Measurements from ENCODE around the gene PAPLN.

Gene PAPLN

DNA sequence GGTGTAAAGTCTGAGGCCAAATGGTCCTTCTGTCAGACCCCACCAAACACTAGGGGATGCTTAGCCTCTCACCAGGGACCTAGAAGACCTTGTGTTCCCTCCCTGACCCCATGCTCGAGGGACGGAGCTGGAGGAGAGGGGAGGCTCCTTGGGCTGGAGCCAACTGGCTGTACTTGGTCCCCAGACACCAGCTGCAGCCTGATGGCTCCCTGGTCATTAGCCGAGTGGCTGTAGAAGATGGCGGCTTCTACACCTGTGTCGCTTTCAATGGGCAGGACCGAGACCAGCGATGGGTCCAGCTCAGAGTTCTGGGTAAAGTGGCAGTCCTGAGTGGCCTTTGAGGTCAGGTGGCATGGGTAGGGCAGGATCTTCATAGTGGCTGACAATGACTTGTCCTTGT lies 29.0 kb downstream of the PAPLN start:
- no peak for TF ChIP-seq POLR2AphosphoS5 (IDR thresholded peaks at IDR 0.05; ENCODE audit: low read depth)
- TF ChIP-seq GABPA (IDR thresholded peaks at IDR 0.05; ENCODE audit: low read depth): no peak
- no peak for TF ChIP-seq SPI1 (IDR thresholded peaks at IDR 0.05; ENCODE audit: borderline replicate concordance, low read depth)
- TF ChIP-seq, protein P1, sequence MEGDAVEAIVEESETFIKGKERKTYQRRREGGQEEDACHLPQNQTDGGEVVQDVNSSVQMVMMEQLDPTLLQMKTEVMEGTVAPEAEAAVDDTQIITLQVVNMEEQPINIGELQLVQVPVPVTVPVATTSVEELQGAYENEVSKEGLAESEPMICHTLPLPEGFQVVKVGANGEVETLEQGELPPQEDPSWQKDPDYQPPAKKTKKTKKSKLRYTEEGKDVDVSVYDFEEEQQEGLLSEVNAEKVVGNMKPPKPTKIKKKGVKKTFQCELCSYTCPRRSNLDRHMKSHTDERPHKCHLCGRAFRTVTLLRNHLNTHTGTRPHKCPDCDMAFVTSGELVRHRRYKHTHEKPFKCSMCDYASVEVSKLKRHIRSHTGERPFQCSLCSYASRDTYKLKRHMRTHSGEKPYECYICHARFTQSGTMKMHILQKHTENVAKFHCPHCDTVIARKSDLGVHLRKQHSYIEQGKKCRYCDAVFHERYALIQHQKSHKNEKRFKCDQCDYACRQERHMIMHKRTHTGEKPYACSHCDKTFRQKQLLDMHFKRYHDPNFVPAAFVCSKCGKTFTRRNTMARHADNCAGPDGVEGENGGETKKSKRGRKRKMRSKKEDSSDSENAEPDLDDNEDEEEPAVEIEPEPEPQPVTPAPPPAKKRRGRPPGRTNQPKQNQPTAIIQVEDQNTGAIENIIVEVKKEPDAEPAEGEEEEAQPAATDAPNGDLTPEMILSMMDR (IDR thresholded peaks at IDR 0.05; ENCODE audit: insufficient read depth, low read length): no peak
- TF ChIP-seq, protein P2, sequence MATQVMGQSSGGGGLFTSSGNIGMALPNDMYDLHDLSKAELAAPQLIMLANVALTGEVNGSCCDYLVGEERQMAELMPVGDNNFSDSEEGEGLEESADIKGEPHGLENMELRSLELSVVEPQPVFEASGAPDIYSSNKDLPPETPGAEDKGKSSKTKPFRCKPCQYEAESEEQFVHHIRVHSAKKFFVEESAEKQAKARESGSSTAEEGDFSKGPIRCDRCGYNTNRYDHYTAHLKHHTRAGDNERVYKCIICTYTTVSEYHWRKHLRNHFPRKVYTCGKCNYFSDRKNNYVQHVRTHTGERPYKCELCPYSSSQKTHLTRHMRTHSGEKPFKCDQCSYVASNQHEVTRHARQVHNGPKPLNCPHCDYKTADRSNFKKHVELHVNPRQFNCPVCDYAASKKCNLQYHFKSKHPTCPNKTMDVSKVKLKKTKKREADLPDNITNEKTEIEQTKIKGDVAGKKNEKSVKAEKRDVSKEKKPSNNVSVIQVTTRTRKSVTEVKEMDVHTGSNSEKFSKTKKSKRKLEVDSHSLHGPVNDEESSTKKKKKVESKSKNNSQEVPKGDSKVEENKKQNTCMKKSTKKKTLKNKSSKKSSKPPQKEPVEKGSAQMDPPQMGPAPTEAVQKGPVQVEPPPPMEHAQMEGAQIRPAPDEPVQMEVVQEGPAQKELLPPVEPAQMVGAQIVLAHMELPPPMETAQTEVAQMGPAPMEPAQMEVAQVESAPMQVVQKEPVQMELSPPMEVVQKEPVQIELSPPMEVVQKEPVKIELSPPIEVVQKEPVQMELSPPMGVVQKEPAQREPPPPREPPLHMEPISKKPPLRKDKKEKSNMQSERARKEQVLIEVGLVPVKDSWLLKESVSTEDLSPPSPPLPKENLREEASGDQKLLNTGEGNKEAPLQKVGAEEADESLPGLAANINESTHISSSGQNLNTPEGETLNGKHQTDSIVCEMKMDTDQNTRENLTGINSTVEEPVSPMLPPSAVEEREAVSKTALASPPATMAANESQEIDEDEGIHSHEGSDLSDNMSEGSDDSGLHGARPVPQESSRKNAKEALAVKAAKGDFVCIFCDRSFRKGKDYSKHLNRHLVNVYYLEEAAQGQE (IDR thresholded peaks at IDR 0.05; ENCODE audit: insufficient replicate concordance, low read depth): no peak
- Histone ChIP-seq H3K27me3 (ENCODE audit: insufficient read depth, poor library complexity, severe bottlenecking) (no peaks in the 10 kb centered on the region), H3K4me3 (replicated peaks; ENCODE audit: insufficient read depth, low read length) (no peak overlapping the region), H3K27ac (replicated peaks) (no peak overlapping the region)
- DNase-seq (ENCODE audit: low read depth in 1 of 2, low spot score in 1 of 2): no peak

DNA sequence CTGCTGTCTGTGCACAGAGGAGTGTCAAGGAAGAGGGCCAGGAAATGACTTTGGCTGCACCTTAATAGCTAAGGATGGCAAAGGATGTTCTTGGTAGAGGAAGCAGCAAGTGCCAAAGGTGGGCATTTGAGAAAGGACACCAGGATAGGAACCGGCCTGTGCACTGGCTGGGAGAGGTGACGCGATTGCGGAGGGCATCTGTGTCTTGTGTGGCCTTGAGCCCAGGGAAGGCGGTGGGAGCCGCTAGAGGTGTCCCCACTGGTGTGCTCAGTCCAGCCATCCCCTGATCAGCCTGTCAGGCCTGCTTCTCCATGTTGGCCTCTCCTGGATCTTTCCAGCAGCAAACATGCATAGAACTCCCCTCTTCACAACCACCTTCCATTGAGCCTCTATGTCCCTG lies 30.2 kb downstream of the PAPLN start:
- Histone ChIP-seq H3K27me3 (ENCODE audit: insufficient read depth, poor library complexity, severe bottlenecking) (no peaks in the 10 kb centered on the region), H3K4me3 (replicated peaks; ENCODE audit: insufficient read depth, low read length) (no peak overlapping the region), H3K27ac (replicated peaks) (no peak overlapping the region)
- DNase-seq (ENCODE audit: low read depth in 1 of 2, low spot score in 1 of 2): no peak
- TF ChIP-seq, protein P2 (IDR thresholded peaks at IDR 0.05; ENCODE audit: insufficient replicate concordance, low read depth): no peak
- TF ChIP-seq POLR2AphosphoS5 (IDR thresholded peaks at IDR 0.05; ENCODE audit: low read depth): no peak
- no peak for TF ChIP-seq SPI1 (IDR thresholded peaks at IDR 0.05; ENCODE audit: borderline replicate concordance, low read depth)
- TF ChIP-seq, protein P1 (IDR thresholded peaks at IDR 0.05; ENCODE audit: insufficient read depth, low read length): no peak
- no peak for TF ChIP-seq GABPA (IDR thresholded peaks at IDR 0.05; ENCODE audit: low read depth)

DNA sequence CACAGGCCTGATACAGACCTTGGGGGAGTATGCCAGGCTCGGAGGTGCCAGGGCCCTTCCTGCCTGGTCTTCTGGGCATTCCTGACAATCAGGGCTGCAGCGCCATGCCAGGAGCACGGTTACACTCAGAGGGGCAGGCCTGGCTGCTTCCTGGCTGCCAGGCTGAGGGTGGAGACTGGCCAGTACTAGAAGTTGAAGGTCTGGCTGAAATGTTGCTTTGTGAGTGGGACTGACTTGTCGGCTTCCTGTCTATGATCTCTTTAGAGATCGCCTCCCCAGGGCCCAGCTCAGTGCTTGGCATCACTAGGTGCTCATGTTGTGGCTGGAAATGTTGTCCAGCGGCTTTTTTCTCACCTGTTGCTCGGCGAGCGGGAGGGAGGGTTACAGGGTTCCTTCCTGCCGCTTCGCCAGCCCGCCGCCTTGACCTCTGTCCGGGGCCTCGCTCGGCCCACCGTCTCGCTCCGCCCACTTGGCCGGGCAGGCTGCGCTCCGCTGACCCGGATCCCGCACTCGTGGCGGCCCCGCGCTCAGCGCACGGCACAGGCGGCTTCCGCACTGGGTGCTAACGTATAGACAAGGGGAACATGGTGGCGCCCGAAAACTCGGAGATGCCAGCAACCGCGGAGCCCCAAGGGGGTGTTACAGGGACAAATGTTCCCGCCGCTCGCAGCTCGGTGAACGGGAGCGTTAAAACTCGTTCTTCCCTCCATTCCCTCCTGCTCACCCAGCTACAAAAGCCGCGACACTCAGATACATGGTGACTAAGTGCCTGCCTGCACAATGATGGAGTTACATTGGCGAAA lies 32.6 kb downstream of the PAPLN start:
- peak in 1 of 2 experiments; percentile 6 for DNase-seq (ENCODE audit: low read depth in 1 of 2, low spot score in 1 of 2)
- TF ChIP-seq SPI1 (IDR thresholded peaks at IDR 0.05; ENCODE audit: borderline replicate concordance, low read depth): no peak
- H3K4me3 ChIP-seq (replicated peaks; ENCODE audit: insufficient read depth, low read length): no peak overlapping the region
- H3K27ac ChIP-seq (replicated peaks): no peak overlapping the region
- no peaks in the 10 kb centered on the region for H3K27me3 ChIP-seq (ENCODE audit: insufficient read depth, poor library complexity, severe bottlenecking)

DNA sequence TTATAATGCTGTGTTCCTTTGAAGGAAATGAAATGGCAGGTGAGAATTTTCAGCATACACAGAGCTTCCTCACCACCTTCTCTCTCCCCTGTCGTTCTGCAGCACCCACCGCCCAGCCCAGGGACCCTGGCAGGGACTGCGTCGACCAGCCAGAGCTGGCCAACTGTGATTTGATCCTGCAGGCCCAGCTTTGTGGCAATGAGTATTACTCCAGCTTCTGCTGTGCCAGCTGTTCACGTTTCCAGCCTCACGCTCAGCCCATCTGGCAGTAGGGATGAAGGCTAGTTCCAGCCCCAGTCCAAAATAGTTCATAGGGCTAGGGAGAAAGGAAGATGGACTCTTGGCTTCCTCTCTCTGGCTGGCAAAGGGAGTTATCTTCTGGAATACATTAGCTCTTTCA lies 35.1 kb downstream of the PAPLN start:
- TF ChIP-seq, protein P1 (IDR thresholded peaks at IDR 0.05; ENCODE audit: insufficient read depth, low read length): no peak
- TF ChIP-seq GABPA (IDR thresholded peaks at IDR 0.05; ENCODE audit: low read depth): no peak
- TF ChIP-seq SPI1 (IDR thresholded peaks at IDR 0.05; ENCODE audit: borderline replicate concordance, low read depth): no peak
- TF ChIP-seq, protein P2 (IDR thresholded peaks at IDR 0.05; ENCODE audit: insufficient replicate concordance, low read depth): no peak
- Histone ChIP-seq H3K27ac (replicated peaks) (no peak overlapping the region), H3K4me3 (replicated peaks; ENCODE audit: insufficient read depth, low read length) (no peak overlapping the region), H3K27me3 (ENCODE audit: insufficient read depth, poor library complexity, severe bottlenecking) (no peaks in the 10 kb centered on the region)
- no peak for DNase-seq (ENCODE audit: low read depth in 1 of 2, low spot score in 1 of 2)

Measured in HL-60 (cell line).